Fibroblast of villous mesenchyme (primary cell): ENCODE results near the gene PHYHIPL. TPM values are rescaled to one million over a fixed set of nuclear protein-coding genes. Genes with fewer than 3 reads are reported as not detected.

Experiments
- DNase-seq: peaks from one replicate; pipeline ENCODE4 v3.0.0-alpha.2; 2010; ENCODE audit warnings: low read depth
- H3K4me3 ChIP-seq: 2 replicates; pipeline ENCODE4 v1.5.1; 2011; ENCODE audit warnings: low read depth, mild to moderate bottlenecking, low read length
- CTCF ChIP-seq: IDR thresholded peaks from 2 replicates; pipeline ENCODE4 v1.5.1; 2012; ENCODE audit warnings: low read depth, mild to moderate bottlenecking, low read length; ENCODE audit not compliant: insufficient read depth
- total RNA-seq: library from RNA; depleted of rRNA; stranded (reverse); fragments of >200 nt; gene quantifications from 2 replicates; pipeline ENCODE4 v1.2.3, GENCODE V29; 2012

The PHYHIPL gene
- total RNA-seq, 1 donor, result not detected

DNA sequence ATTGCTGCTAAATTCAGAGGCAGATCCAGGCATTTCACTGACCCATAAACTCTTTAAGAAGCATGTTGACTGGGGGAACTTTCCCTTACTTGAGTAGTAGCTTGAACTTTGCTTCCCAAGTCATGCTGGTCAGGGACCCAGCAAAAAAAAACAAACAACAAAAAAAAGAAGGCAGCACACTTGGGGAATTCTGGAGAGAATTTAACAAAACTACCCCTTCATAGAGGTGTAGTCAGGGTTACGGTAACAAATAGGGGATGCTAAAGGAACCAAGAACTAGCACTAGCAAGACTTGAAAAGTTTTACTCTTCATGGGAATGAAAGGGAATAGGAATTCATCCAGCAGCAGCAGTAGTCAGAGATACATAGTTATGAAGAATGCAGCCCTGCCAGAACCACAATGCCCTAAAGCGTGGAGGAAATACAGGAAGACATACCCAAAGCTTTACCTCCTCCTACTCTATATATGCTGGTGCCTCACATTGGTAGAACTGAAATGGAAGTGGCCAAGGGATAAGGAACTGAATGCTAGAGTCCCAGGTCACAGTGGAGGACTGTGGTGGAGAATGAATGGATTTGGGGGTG is 67.3 kb downstream of the PHYHIPL start:
- TF ChIP-seq CTCF, result no peak
- no peak overlapping the region for H3K4me3 ChIP-seq
- no peak for DNase-seq

DNA sequence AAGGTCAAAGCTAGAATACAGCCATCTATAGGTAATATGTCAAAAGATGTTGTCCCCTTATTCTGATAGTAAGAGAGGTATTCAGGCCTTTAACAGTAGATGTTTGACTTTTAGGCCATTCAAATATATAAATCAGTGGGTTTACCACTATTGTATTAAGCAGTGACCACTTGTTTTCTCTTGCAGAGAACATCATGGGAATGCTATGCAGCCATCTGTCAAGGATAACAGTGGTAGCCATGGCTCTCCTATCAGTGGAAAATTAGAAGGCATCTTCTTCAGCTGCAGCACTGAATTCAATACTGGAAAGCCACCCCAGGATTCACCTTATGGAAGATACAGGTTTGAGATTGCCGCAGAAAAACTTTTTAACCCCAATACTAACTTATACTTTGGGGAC is 68.4 kb downstream of the PHYHIPL start:
- no peak for TF ChIP-seq CTCF
- no peak overlapping the region for H3K4me3 ChIP-seq
- DNase-seq, result no peak

- no peak for TF ChIP-seq CTCF
- H3K4me3 ChIP-seq, result no peak overlapping the region
- no peak for DNase-seq
These were observed 69.2 kb downstream of the PHYHIPL start for GRCh38 chr10:59245686-59246085.

GRCh38 chr10:59252491-59252890 is 76.0 kb downstream of the PHYHIPL start:
- no peak overlapping the region for H3K4me3 ChIP-seq
- no peak for DNase-seq
- no peak for TF ChIP-seq CTCF

GRCh38 chr10:59255463-59255862 is 79.0 kb downstream of the PHYHIPL start:
- TF ChIP-seq CTCF, result no peak
- no peak for DNase-seq
- H3K4me3 ChIP-seq, result no peak overlapping the region

DNA sequence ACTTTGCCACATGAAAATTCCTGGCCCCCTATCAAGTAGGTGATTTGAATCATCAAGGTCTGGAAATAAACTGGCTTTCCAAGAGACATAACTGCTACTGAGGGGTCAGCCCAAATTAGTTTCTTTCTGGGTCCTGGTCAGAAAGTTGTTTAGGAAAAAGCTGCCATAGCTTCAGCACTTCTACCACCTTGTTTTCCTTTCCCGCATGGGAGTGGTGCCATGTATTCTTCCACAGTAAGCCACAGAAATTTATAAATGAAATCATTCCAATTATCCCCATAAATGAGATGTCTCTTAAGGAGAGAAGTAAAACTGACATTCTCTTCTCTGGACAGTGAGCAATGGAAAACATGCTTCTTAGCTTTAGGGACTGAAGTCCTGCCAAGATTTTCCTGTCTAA is 80.8 kb downstream of the PHYHIPL start:
- H3K4me3 ChIP-seq, result no peak overlapping the region
- no peak for DNase-seq
- no peak for TF ChIP-seq CTCF

DNA sequence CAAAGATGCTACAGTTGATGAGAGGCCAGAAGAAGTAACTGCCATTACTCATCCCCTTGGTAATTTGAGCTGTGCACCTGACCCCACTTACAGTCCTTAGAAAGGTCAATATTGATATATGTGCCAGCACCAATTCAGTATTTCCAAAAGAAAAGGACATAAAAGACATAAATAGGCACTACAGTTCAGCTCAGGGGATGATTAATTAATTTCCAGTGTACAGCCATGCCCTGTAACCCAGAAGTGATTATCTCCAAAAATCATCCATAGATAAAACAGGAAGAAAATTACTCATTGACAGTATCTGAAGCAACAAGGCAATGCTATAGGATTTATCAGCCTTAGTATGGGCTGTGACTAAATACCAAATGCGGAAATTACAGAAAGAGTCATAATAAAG is 82.4 kb downstream of the PHYHIPL start:
- TF ChIP-seq CTCF, result no peak
- DNase-seq, result no peak
- no peak overlapping the region for H3K4me3 ChIP-seq
